K562 (cell line): ENCODE measurements around the gene LMX1B. TPM values are rescaled to one million over a fixed set of nuclear protein-coding genes. Genes with fewer than 3 reads are reported as not detected.

ENCODE experiments used
- ATAC-seq: fragments of 200-7000 bp; cut with Tn5 transposase; 3 replicates; pipeline ENCODE4 v1.9.1; 2020; ENCODE audit warnings: moderate library complexity
- BruUV-seq: library from RNA; stranded (reverse); fragments of 400-500 nt; replicated peaks from 2 replicates; lab custom pipeline; 2021; lab: Mats Ljungman, UMichigan
- CTCF ChIA-PET: fragments of 300-600 bp; formaldehyde crosslinking; extraction: SDS; loops from one replicate; lab custom pipeline; 2021; ENCODE audit warnings: low intra/inter-chr PET ratio; lab: Yijun Ruan, JAX
- POLR2A ChIA-PET: fragments of 300-600, 350-650 bp; sonication (Branson Sonifier 250); formaldehyde crosslinking; extraction: SDS; loops from one replicate; lab custom pipeline; 2021; ENCODE audit warnings: antibody characterized with exemption, inconsistent platforms; lab: Yijun Ruan, JAX
- DNase-seq, 4 experiments: peaks; one replicate each; pipeline versions ENCODE4 v3.0.0 to v3.0.0-alpha.2; 2011 to 2018; ENCODE audit warnings: low spot score in 3 of 4, mixed read lengths in 3 of 4; ENCODE audit errors: extremely low read depth in 1 of 4
- FAIRE-seq: peaks from 2 replicates; lab custom pipeline; 2011; peaks lifted over from hg19 to GRCh38; lab: Jason Lieb, UNC
- H2AFZ ChIP-seq: 2 replicates; pipeline ENCODE4 v1.6.0; 2011; ENCODE audit warnings: low read depth, low read length, control low read depth, inconsistent platforms
- H3K27ac ChIP-seq: fragments of 200-600 bp; 3 replicates; pipeline ENCODE4 v1.8.0; 2011; ENCODE audit warnings: low read depth, mild to moderate bottlenecking, control low read depth, inconsistent platforms, low read length, moderate library complexity, mixed read lengths; ENCODE audit errors: extremely low read depth
- H3K27me3 ChIP-seq, 2 experiments: fragments of 300-600 bp in 1 of 2; 2 replicates in 1 of 2; 3 replicates in 1 of 2; pipeline versions ENCODE4 v1.6.0 to v1.8.0; 2011; ENCODE audit warnings: inconsistent platforms in 2 of 2, low read length in 2 of 2, mild to moderate bottlenecking in 1 of 2, mixed read lengths in 1 of 2, moderate library complexity in 1 of 2; ENCODE audit not compliant: control insufficient read depth in 2 of 2, insufficient read depth in 2 of 2
- H3K36me3 ChIP-seq: fragments of 300-600 bp; 3 replicates; pipeline ENCODE4 v1.8.0; 2011; ENCODE audit warnings: mild to moderate bottlenecking, low read length, inconsistent platforms; ENCODE audit not compliant: control insufficient read depth, insufficient read depth
- H3K4me1 ChIP-seq, 2 experiments: fragments of 200-600 bp in 1 of 2; replicated peaks in 1 of 2; 2 replicates in 1 of 2; 3 replicates in 1 of 2; pipeline versions ENCODE4 v1.5.1 to v1.8.0; 2011; ENCODE audit warnings: inconsistent platforms in 2 of 2, low read length in 2 of 2, mild to moderate bottlenecking in 1 of 2, mixed read lengths in 1 of 2, moderate library complexity in 1 of 2; ENCODE audit not compliant: control insufficient read depth in 2 of 2, insufficient read depth in 2 of 2
- H3K4me2 ChIP-seq: 2 replicates; pipeline ENCODE4 v1.6.1; 2011; ENCODE audit warnings: low read length, control low read depth, inconsistent platforms, mixed read lengths; ENCODE audit not compliant: insufficient read depth
- H3K4me3 ChIP-seq: fragments of 200-600 bp; sonication (generic), shearing (Covaris generic); 2 replicates; pipeline ENCODE4 v1.5.1; 2016; ENCODE audit warnings: control low read depth, inconsistent platforms
- H3K79me2 ChIP-seq: fragments of 200-600 bp; 3 replicates; pipeline ENCODE4 v1.8.0; 2011; ENCODE audit warnings: low read length, inconsistent platforms; ENCODE audit not compliant: control insufficient read depth, insufficient read depth
- H3K9ac ChIP-seq, 2 experiments: 2 replicates each; pipeline versions ENCODE4 v1.6.0 to v1.6.1; 2011; ENCODE audit warnings: low read depth in 2 of 2, low read length in 2 of 2, control low read depth in 1 of 2, inconsistent platforms in 1 of 2, mild to moderate bottlenecking in 1 of 2, mixed read lengths in 1 of 2; ENCODE audit not compliant: insufficient read depth in 1 of 2
- H3K9me1 ChIP-seq: one replicate; pipeline ENCODE4 v1.6.0; 2011; ENCODE audit warnings: inconsistent platforms, mild to moderate bottlenecking, low read length, moderate library complexity; ENCODE audit not compliant: control insufficient read depth, insufficient read depth
- H3K9me3 ChIP-seq: replicated peaks from 2 replicates; pipeline ENCODE4 v1.5.1; 2011; ENCODE audit warnings: low read depth, low read length, inconsistent platforms; ENCODE audit not compliant: control insufficient read depth, insufficient read depth
- H4K20me1 ChIP-seq: replicated peaks from 2 replicates; pipeline ENCODE4 v1.6.1; 2011; ENCODE audit warnings: low read length, inconsistent platforms, mixed read lengths; ENCODE audit not compliant: control insufficient read depth, insufficient read depth
- BCLAF1 ChIP-seq, 2 experiments: fragments of 450-650 bp in 1 of 2; IDR thresholded peaks; 2 replicates each; pipeline ENCODE4 v1.6.1; 2011 to 2017; ENCODE audit warnings: low read depth in 2 of 2, antibody characterized with exemption in 1 of 2, borderline replicate concordance in 1 of 2, low read length in 1 of 2, mild to moderate bottlenecking in 1 of 2, mixed read lengths in 1 of 2; ENCODE audit not compliant: control insufficient read depth in 1 of 2
- CC2D1A ChIP-seq: fragments of 450-650 bp; IDR thresholded peaks from 2 replicates; pipeline ENCODE4 v1.6.1; 2017; ENCODE audit warnings: mild to moderate bottlenecking
- FOXA1 ChIP-seq: fragments of 450-650 bp; IDR thresholded peaks from 2 replicates; pipeline ENCODE4 v1.6.1; 2016; ENCODE audit warnings: mild to moderate bottlenecking, borderline replicate concordance
- GATAD2A ChIP-seq: fragments of 450-650 bp; IDR thresholded peaks from 2 replicates; pipeline ENCODE4 v1.6.1; 2017
- KLF6 ChIP-seq: fragments of 250-450 bp; sonication (Bioruptor Pico); IDR thresholded peaks from 2 replicates; pipeline ENCODE4 v1.4.0; 2020; ENCODE audit warnings: mild to moderate bottlenecking, moderate library complexity, borderline replicate concordance
- MTA2 ChIP-seq: fragments of 450-650 bp; IDR thresholded peaks from 2 replicates; pipeline ENCODE4 v1.6.1; 2016; ENCODE audit warnings: low read depth
- MTA3 ChIP-seq: fragments of 450-650 bp; formaldehyde crosslinking; IDR thresholded peaks from 2 replicates; pipeline ENCODE4 v1.6.1; 2017; ENCODE audit warnings: mild to moderate bottlenecking, borderline replicate concordance
- POLR2G ChIP-seq: fragments of 200-400 bp; formaldehyde crosslinking; IDR thresholded peaks from 2 replicates; pipeline ENCODE4 v1.6.1; 2017; ENCODE audit warnings: low read depth, mild to moderate bottlenecking, antibody characterized with exemption, low read length, moderate library complexity
- STAT5A ChIP-seq: IDR thresholded peaks from 2 replicates; pipeline ENCODE4 v1.6.1; 2012; ENCODE audit warnings: low read length, inconsistent platforms, borderline replicate concordance
- TBL1XR1 ChIP-seq, 2 experiments: IDR thresholded peaks; 2 replicates each; pipeline ENCODE4 v1.6.1; 2012; ENCODE audit warnings: improper control_type of control experiment in 2 of 2, low read length in 2 of 2, mild to moderate bottlenecking in 1 of 2
- ZNF232 ChIP-seq: sonication (generic); formaldehyde crosslinking; IDR thresholded peaks from 2 replicates; pipeline ENCODE4 v1.8.0; 2022; ENCODE audit warnings: mild to moderate bottlenecking, missing genetic modification reagents
- ZNF445 ChIP-seq: fragments of 250-450 bp; sonication (Bioruptor Pico); IDR thresholded peaks from 2 replicates; pipeline ENCODE4 v1.4.0; 2020; ENCODE audit warnings: low read depth, mild to moderate bottlenecking, moderate library complexity
- WGBS: fragments of 100-300 bp; shearing (Covaris generic); methylation state at CpG from one replicate; pipeline ENCODE4 v1.1.6; 2016; ENCODE audit warnings: low coverage, mixed read lengths; ENCODE audit not compliant: insufficient coverage; ENCODE audit errors: missing lambda C conversion rate; 5-methylcytosine and 5-hydroxymethylcytosine counted together
- in situ Hi-C: fragments of 300-500 bp; cut with MboI; formaldehyde crosslinking; loops from 4 replicates; pipeline ENCODE4 v1.15.0; 2018; ENCODE audit warnings: inconsistent platforms, mixed read lengths
- intact Hi-C: fragments of 100-400 bp; cut with micrococcal nuclease; formaldehyde crosslinking; loops from 2 replicates; pipeline ENCODE4 v1.14.2; 2022
- polyA plus RNA-seq, 8 experiments: library from polyadenylated mRNA; depleted of rRNA in 4 of 8; stranded (reverse) in 5 of 8; unstranded in 3 of 8; fragments of >200 nt; fragmentation: Nextera tagmentation in 2 of 8; fragmentation: Illumina TruSeq in 1 of 8; extraction: Ambion mirVana in 2 of 8; extraction: Trizol in 1 of 8; gene quantifications; 2 replicates each; pipeline versions ENCODE4 v1.2.1 to v1.2.3, GENCODE V29; 2011 to 2014; ENCODE audit warnings: inconsistent platforms in 1 of 8, missing spikeins in 1 of 8
- total RNA-seq, 7 experiments: library from RNA; depleted of rRNA in 6 of 7; stranded (reverse); fragments of >200 nt in 6 of 7; fragmentation: Illumina TruSeq in 2 of 7; extraction: Trizol in 2 of 7; gene quantifications; 2 replicates each; pipeline versions ENCODE4 v1.2.1 to v1.2.3, GENCODE V29; 2011 to 2021; ENCODE audit warnings: low replicate concordance in 1 of 7
- TF ChIP-seq, protein P1 (sequence below): sonication (generic); formaldehyde crosslinking; IDR thresholded peaks from 2 replicates; pipeline ENCODE4 v1.4.0; 2020; ENCODE audit warnings: mild to moderate bottlenecking, missing genetic modification reagents

Gene LMX1B
- total and polyA plus RNA-seq, 9 of the 15 experiments (the other 6 are each of a cell fraction or from before 2014, with no cell fraction given): not detected

- 0% methylated on average over 3 of the region's 3 CpGs for WGBS
- no TSS peak for BruUV-seq
- DNase-seq: no peak
- Histone ChIP-seq H3K36me3 (no peaks in the 10 kb centered on the region), H2AFZ (no peak overlapping the region), H3K9ac (no peak overlapping the region), H3K27ac (no peak overlapping the region), H3K9me3 (no peaks in the 10 kb centered on the region), H3K79me2 (no peaks in the 10 kb centered on the region), H3K27me3 (peaks cover 2 to 60% of the 10 kb centered on the region in 2 experiments), H3K9me1 (no peaks in the 10 kb centered on the region), H3K4me2 (no peak overlapping the region)
- ATAC-seq: no peak
- CTCF ChIA-PET: no interaction called here
- in situ Hi-C loops (loop anchor here (5.0 kb wide), 2 partner anchors 86 to 176 kb away; no protein-coding TSS in a partner anchor), intact Hi-C loops (no loop called here)
- no peak for TF ChIP-seq ZNF445 (CRISPR knock-in tag)
- no peak for TF ChIP-seq STAT5A
- no peak for TF ChIP-seq POLR2G
- no peak for TF ChIP-seq ZNF232
- no peak for TF ChIP-seq TBL1XR1 (IDR thresholded peaks at IDR 0.05; ENCODE audit: low read length in 2 of 2)
- TF ChIP-seq MTA3: no peak
- TF ChIP-seq BCLAF1 (IDR thresholded peaks at IDR 0.05; ENCODE audit: borderline replicate concordance in 1 of 2, control insufficient read depth in 1 of 2, low read depth in 2 of 2, low read length in 1 of 2): no peak
- TF ChIP-seq, protein P1, sequence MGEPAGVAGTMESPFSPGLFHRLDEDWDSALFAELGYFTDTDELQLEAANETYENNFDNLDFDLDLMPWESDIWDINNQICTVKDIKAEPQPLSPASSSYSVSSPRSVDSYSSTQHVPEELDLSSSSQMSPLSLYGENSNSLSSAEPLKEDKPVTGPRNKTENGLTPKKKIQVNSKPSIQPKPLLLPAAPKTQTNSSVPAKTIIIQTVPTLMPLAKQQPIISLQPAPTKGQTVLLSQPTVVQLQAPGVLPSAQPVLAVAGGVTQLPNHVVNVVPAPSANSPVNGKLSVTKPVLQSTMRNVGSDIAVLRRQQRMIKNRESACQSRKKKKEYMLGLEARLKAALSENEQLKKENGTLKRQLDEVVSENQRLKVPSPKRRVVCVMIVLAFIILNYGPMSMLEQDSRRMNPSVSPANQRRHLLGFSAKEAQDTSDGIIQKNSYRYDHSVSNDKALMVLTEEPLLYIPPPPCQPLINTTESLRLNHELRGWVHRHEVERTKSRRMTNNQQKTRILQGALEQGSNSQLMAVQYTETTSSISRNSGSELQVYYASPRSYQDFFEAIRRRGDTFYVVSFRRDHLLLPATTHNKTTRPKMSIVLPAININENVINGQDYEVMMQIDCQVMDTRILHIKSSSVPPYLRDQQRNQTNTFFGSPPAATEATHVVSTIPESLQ: no peak
- TF ChIP-seq MTA2: no peak
- no peak for TF ChIP-seq FOXA1
- TF ChIP-seq GATAD2A: no peak
- no peak for TF ChIP-seq KLF6
- no peak for TF ChIP-seq CC2D1A
- TF ChIP-seq, all 486 proteins: peak for 0
- H4K20me1 ChIP-seq: peaks cover 6% of the 10 kb centered on the region
- POLR2A ChIA-PET: interaction anchor here (0.6 kb wide), 3 partner anchors 91 to 162 kb away, joined by 3 to 4 read pairs (median 3); no protein-coding TSS in a partner anchor
- peaks cover 0 to 15% of the 10 kb centered on the region in 2 experiments; a peak in 1 of 5 replicates for H3K4me1 ChIP-seq
- H3K4me3 ChIP-seq: no peak overlapping the region
- no peak for FAIRE-seq
Measured at GRCh38 chr9:126606483-126606870, 7.3 kb upstream of the LMX1B start.
